SHP77 (cell line): ENCODE measurements around the gene VAMP1.

Source experiments
- DNase-seq, 2 experiments: peaks; one replicate each; lab custom pipeline; 2025; lab: John Stamatoyannopoulos, UW

Gene VAMP1

DNA sequence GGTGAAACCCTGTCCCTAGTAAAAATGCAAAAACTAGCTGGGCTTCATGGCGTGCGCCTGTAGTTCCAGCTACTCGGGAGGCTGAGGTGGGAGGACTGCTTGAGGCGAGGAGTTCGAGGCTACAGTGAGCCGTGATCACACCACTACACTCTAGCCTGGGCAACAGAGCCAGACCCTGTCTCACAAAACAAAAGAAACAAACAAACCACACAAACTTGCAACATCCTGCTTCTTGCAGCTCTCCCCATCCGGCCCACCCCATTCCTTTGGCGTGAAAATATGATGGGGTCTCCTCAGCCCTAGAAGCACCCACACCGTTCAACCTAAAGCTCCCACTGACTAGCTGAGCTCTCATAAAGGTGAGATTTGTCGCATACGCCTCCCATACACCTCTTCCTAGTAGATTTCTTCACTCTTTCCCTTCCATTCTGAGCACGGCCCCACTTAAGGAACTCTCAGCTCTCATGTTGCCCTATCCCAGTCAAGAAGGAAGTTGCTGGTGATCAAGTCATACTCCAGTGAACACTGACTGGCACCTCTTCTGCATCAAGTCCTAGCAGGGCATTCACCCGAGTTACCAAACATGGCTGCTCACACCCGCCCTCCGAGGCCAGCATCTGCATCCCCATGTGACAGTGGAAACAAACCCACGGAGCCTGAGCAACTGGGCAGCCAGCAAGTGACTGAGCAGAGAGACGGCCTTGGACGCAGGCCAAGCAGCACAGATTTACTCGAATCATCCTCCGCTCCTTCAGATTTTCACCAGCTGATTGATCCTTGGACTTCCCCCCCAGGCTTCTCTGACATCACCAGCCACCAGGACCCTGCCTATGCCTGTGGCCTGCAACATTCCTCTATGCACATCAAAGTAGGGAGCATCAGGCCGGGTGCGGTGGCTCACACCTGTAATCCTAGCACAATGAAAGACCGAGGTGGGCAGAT, 44.6 kb downstream of the VAMP1 start:
- no peak for DNase-seq

DNA sequence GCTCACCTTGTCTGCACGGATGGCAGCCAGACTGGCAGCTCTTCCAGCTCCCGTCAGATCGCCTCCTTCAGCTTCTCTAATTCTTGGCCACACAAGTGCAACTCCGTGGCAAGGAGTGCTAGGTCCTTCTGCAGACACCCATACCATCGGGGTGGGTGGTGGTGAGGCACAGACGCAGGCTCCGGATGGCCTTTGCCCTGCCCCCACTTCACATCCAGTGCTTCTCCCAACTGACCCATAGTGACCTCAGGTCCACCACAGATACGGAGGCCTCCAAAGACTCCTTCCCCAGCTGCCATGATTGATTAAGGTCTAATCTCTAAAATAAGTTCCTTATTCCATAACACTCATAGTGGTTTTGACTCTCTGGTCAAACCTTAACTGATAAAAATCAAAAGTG, 45.6 kb downstream of the VAMP1 start:
- no peak for DNase-seq

DNA sequence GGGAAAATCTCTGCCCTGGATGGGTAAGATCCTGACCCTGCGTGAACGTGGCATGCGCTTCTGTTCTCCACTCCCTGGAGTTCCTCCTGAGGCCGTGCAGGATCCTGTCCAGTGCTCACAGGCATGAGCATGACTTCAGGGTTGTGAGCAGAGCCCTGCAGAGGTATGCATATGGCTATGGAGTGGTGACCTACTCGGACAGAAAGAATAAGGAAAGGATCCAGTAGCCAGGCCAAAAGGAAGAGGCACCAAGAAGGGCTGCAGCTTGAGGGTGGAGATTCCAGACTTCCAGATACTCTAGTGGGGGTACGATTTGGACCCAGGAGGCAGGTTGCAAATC, 46.5 kb downstream of the VAMP1 start:
- DNase-seq, result no peak

DNA sequence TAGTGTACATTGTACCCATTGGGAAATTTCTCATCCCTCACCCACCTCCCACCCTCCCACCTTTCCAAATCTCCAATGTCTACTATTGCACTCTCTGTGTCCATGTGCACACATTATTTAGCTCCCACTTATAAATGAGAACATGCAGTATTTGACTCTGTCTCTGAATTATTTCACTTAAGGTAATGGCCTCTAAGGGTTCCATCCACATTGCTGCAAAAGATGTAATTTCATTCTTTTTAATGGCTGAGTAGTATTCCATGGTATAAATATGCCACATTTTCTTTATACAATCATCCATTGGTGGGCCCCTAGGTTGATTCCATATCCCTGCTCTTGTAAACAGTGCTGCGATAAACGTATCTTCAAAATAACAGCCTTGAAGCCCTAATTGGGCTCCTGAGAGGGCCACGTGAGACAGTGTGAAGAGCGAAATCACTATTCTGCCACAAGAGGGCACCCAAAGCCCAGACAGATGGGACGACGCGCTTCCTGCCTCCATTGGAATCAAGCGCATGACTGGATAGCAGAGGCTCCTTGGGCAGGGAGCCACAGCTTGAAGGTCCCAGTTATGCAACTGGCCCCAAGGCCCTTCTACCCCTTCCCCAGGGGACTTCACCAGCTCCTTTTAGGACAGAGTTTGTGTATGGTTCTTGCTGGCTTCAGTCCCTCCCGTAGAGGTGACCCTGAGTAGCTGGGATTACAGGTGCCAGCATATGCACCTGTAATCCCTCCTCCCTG, 47.0 kb downstream of the VAMP1 start:
- peak; percentile 72 to 78 for DNase-seq

DNA sequence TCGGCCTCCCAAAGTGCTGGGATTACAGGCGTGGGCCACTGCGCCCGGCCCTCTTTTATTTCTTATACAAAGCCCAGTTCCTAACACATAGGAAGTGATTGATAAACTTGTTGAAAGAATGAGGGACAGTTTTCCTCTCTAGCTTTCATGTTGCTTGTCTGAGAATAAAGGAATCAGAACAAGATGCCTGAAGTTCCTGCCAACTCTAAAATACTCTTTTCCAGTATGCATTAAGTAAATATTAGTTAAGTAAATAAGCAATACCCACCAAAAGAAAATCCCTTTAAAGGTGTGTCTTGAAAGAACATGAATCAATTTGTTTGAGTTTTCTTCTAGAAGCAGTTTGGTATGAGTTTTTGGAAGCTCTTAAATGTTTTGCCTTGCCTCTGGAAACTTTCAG, 50.1 kb downstream of the VAMP1 start:
- no peak for DNase-seq

DNA sequence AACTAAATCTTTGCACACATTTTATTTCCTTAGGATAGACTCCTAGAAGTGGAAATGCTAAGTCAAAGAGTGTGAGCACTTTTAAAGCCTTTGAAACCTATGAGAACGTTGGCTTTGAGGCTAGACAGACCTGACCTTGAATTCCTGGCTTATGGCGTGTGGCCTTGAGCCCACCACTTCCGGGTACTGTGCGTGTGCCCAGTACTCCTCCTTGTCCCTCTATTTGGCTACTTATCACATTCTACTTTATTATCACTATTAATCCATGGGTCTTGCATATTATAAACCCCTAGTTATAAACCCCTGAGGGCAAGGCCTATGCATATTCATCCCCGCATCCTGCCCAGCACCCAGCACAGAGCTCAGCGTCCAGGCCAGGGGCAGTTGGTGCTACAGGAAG, 51.7 kb downstream of the VAMP1 start:
- DNase-seq, result no peak

DNA sequence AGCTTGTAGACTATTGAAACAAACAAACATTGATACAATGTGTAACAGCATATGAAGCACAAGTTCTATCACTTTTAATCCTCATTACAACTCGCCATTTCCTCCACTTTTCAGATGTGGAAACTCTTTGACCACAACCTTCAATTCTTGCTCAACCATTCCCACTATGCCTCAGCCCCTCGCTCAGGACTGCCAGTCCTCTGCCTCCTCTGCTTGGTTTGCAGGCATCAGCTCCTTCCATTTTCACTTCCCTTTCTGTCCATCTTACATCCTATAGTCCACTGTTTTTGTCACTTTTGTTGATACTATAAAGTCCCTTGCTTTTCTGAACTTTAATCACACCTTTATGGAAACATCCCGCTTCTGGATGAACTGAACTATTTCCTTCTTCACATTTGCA, 53.9 kb downstream of the VAMP1 start:
- DNase-seq, result no peak
